Kidney (tissue), 14 donors: ENCODE measurements around the gene CD164. TPM values are rescaled to one million over a fixed set of nuclear protein-coding genes. Genes with fewer than 3 reads are reported as not detected.
A peak's percentile ranks its signal among the peaks of the same experiment; 100 is the strongest.

ENCODE experiments used
- DNase-seq, 5 donors: peaks; one replicate each; pipeline ENCODE4 v3.0.0-alpha.2; 2013 to 2020
- FAIRE-seq: peaks from 2 replicates; lab custom pipeline; 2012; peaks lifted over from hg19 to GRCh38; lab: Jason Lieb, UNC
- H3K27ac ChIP-seq, 2 donors: one replicate each; pipeline ENCODE4 v1.7.0; 2013; ENCODE audit warnings: low read depth in 2 of 2, low read length in 2 of 2, inconsistent platforms in 1 of 2
- H3K27me3 ChIP-seq: one replicate; pipeline ENCODE4 v1.7.1; 2013; ENCODE audit warnings: low read length, inconsistent platforms; ENCODE audit not compliant: control insufficient read depth, insufficient read depth
- H3K36me3 ChIP-seq, 3 donors: one replicate each; pipeline versions ENCODE4 v1.7.0 to v1.7.1; 2013; ENCODE audit warnings: low read length in 3 of 3, control low read depth in 1 of 3, inconsistent platforms in 1 of 3; ENCODE audit not compliant: insufficient read depth in 3 of 3, control insufficient read depth in 2 of 3
- H3K4me1 ChIP-seq, 3 donors: one replicate each; pipeline versions ENCODE4 v1.7.0 to v1.7.1; 2013; ENCODE audit warnings: low read length in 3 of 3, inconsistent platforms in 1 of 3, low read depth in 1 of 3; ENCODE audit not compliant: control insufficient read depth in 2 of 3, insufficient read depth in 2 of 3
- H3K4me3 ChIP-seq, 3 donors: one replicate each; pipeline versions ENCODE4 v1.7.0 to v1.8.1; 2013; ENCODE audit warnings: low read length in 3 of 3, control low read depth in 1 of 3, inconsistent platforms in 1 of 3
- H3K9ac ChIP-seq, 3 donors: one replicate each; pipeline versions ENCODE4 v1.7.0 to v1.7.1; 2013; ENCODE audit warnings: low read length in 3 of 3, control low read depth in 1 of 3, inconsistent platforms in 1 of 3
- H3K9me3 ChIP-seq, 3 donors: one replicate each; pipeline versions ENCODE4 v1.7.0 to v1.7.1; 2013; ENCODE audit warnings: low read length in 3 of 3, control low read depth in 1 of 3, inconsistent platforms in 1 of 3; ENCODE audit not compliant: control insufficient read depth in 2 of 3, insufficient read depth in 1 of 3
- CTCF ChIP-seq: IDR thresholded peaks from 3 replicates; pipeline ENCODE4 v1.5.1; 2012; ENCODE audit warnings: mild to moderate bottlenecking, moderate library complexity, borderline replicate concordance; ENCODE audit not compliant: insufficient read depth; ENCODE audit errors: extremely low read depth
- intact Hi-C: fragments of 100-400 bp; cut with DNase I; formaldehyde crosslinking; loops from one replicate; pipeline ENCODE4 v1.11.1; 2022
- polyA plus RNA-seq: library from polyadenylated mRNA; stranded (reverse); fragments of 350-450 nt; fragmentation: Illumina TruSeq; extraction: RNeasy Lipid Tissue Mini Kit (QIAGEN cat#74804); gene quantifications from one replicate; pipeline ENCODE4 v1.2.3, GENCODE V29; 2014; ENCODE audit warnings: low read depth, low replicate concordance; ENCODE audit not compliant: insufficient read depth
- total RNA-seq: library from RNA; stranded (reverse); fragmentation: NEBNext Ultra II Directional; extraction: Animal tissue kit (Norgen Biotek cat#: 25700); gene quantifications from one replicate; pipeline ENCODE4 v1.2.1, GENCODE V29; 2021
- donor health status: control.
- donor health status: control.
- donor health status: control.
- donor health status: control.
- donor health status: control.
- donor health status: DM: yes; HTN: yes; CAD: no.
- donor health status: Normal renal cell carcinoma (clear cell type).

Gene CD164
- total and polyA plus RNA-seq, 2 donors from 2014 or later, result 205 to 267 TPM

GRCh38 chr6:109327491-109327890 is 54.8 kb downstream of the CD164 start:
- intact Hi-C loops, result no loop called here
- Histone ChIP-seq H3K4me3 (no peak overlapping the region), H3K36me3 (no peaks in the 10 kb centered on the region), H3K27me3 (no peaks in the 10 kb centered on the region), H3K9me3 (no peaks in the 10 kb centered on the region), H3K4me1 (peaks cover 0 to 9% (median under 1%) of the 10 kb centered on the region in 3 donors), H3K27ac (no peak overlapping the region), H3K9ac (no peak overlapping the region)
- FAIRE-seq (no peak), DNase-seq (peak in 3 of 5 donors; percentile 21 to 50 (median 40))
- no peak for TF ChIP-seq CTCF

GRCh38 chr6:109326351-109326750 is 55.9 kb downstream of the CD164 start:
- DNase-seq (peak in 3 of 5 donors; percentile 31 to 61 (median 50)), FAIRE-seq (no peak)
- TF ChIP-seq CTCF, result no peak
- Histone ChIP-seq H3K27me3 (no peaks in the 10 kb centered on the region), H3K9ac (no peak overlapping the region), H3K27ac (no peak overlapping the region), H3K36me3 (no peaks in the 10 kb centered on the region), H3K4me3 (no peak overlapping the region), H3K4me1 (peaks cover 0 to 4% (median 0%) of the 10 kb centered on the region in 3 donors), H3K9me3 (no peaks in the 10 kb centered on the region)
- intact Hi-C loops, result no loop called here

- DNase-seq, result no peak
- no peak overlapping the region for H3K4me3 ChIP-seq
- FAIRE-seq, result no peak
- no peaks in the 10 kb centered on the region for H3K36me3 ChIP-seq
- TF ChIP-seq CTCF, result no peak
- H3K9me3 ChIP-seq, result no peaks in the 10 kb centered on the region
- no peak overlapping the region for H3K9ac ChIP-seq
- H3K27me3 ChIP-seq, result no peaks in the 10 kb centered on the region
- H3K4me1 ChIP-seq, result peaks cover 0 to 4% (median 0%) of the 10 kb centered on the region in 3 donors
- intact Hi-C loops, result no loop called here
- H3K27ac ChIP-seq, result no peak overlapping the region
Observed at GRCh38 chr6:109325400-109325801, 56.9 kb downstream of the CD164 start.

DNA sequence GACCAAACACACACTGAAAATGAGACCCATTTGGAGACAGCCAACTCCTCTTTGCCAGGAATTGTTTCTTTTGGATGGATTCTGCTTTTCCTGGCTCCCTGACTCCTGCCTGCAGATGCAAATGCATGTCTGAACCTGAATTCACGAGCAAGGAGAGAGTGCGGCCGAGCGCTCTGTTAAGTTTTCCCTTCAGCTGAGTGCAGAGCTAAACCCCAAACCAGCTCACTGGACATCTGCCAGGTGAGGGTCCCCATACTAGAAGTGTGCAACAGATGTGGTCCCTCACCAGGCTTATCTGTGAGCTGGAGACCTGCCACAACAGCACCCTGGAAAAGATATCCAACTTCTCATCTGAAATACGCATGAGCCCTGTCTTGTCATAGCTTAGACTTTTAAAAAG is 59.0 kb downstream of the CD164 start:
- no peak for FAIRE-seq
- H3K4me1 ChIP-seq, result peaks cover 0 to 12% (median 3%) of the 10 kb centered on the region in 3 donors
- H3K4me3 ChIP-seq, result no peak overlapping the region
- no peaks in the 10 kb centered on the region for H3K27me3 ChIP-seq
- DNase-seq, result peak in 1 of 5 donors; percentile 32
- H3K27ac ChIP-seq, result no peak overlapping the region
- H3K9me3 ChIP-seq, result no peaks in the 10 kb centered on the region
- intact Hi-C loops, result no loop called here
- no peak for TF ChIP-seq CTCF
- H3K9ac ChIP-seq, result no peak overlapping the region
- H3K36me3 ChIP-seq, result no peaks in the 10 kb centered on the region
